Activated CD4-positive, alpha-beta T cell treated with anti-CD3 and anti-CD28 coated beads for 48 hours (primary cell): Measurements from ENCODE around the gene CLSTN2.

Source experiments
- DNase-seq: peaks from one replicate; pipeline ENCODE4 v3.0.0-alpha.2; 2020

CLSTN2 gene

GRCh38 chr3:140097874-140098635 is 163.1 kb downstream of the CLSTN2 start:
- DNase-seq: no peak

- DNase-seq: no peak
Observed at GRCh38 chr3:140100479-140100878, 165.5 kb downstream of the CLSTN2 start.

GRCh38 chr3:140103166-140103565 is 168.2 kb downstream of the CLSTN2 start:
- no peak for DNase-seq

GRCh38 chr3:140103986-140104645 is 169.1 kb downstream of the CLSTN2 start:
- no peak for DNase-seq

GRCh38 chr3:140113996-140114788 is 179.2 kb downstream of the CLSTN2 start:
- DNase-seq: no peak

- no peak for DNase-seq
Observed at GRCh38 chr3:140114789-140115080, 179.8 kb downstream of the CLSTN2 start.

GRCh38 chr3:140117096-140117526 is 182.1 kb downstream of the CLSTN2 start:
- no peak for DNase-seq

GRCh38 chr3:140122183-140122582 is 187.2 kb downstream of the CLSTN2 start:
- no peak for DNase-seq

- DNase-seq: no peak
Observed at GRCh38 chr3:140128217-140128616, 193.2 kb downstream of the CLSTN2 start.

GRCh38 chr3:140128631-140129030 is 193.6 kb downstream of the CLSTN2 start:
- peak; percentile 28 for DNase-seq

GRCh38 chr3:140129768-140130284 is 194.8 kb downstream of the CLSTN2 start:
- no peak for DNase-seq

GRCh38 chr3:140131895-140132294 is 196.9 kb downstream of the CLSTN2 start:
- no peak for DNase-seq

GRCh38 chr3:140134231-140134965 is 199.4 kb downstream of the CLSTN2 start:
- no peak for DNase-seq

GRCh38 chr3:140135461-140135860 is 200.5 kb downstream of the CLSTN2 start:
- DNase-seq: no peak

- DNase-seq: no peak
Observed at GRCh38 chr3:140143367-140144069, 208.5 kb downstream of the CLSTN2 start.

- no peak for DNase-seq
Observed at GRCh38 chr3:140145528-140145927, 210.5 kb downstream of the CLSTN2 start.

GRCh38 chr3:140146668-140147067 is 211.7 kb downstream of the CLSTN2 start:
- no peak for DNase-seq

GRCh38 chr3:140147965-140148490 is 213.0 kb downstream of the CLSTN2 start:
- no peak for DNase-seq

GRCh38 chr3:140148824-140149390 is 213.9 kb downstream of the CLSTN2 start:
- no peak for DNase-seq

- no peak for DNase-seq
Observed at GRCh38 chr3:140151321-140151720, 216.3 kb downstream of the CLSTN2 start.

GRCh38 chr3:140152851-140153639 is 218.1 kb downstream of the CLSTN2 start:
- DNase-seq: no peak
